NCI-H345 treated with DMSO at 0.1 percent for 48 hours (cell line): ENCODE measurements around the gene MAST1.
"Not testable (repeated sequence)": the region's sequence is repeated elsewhere in the genome, so short reads cannot be mapped to it uniquely, and the experiment has no call there.

ENCODE experiments used
- DNase-seq: peaks from one replicate; lab custom pipeline; 2025; ENCODE audit not compliant: unreplicated experiment; lab: John Stamatoyannopoulos, UW

MAST1 gene

DNA sequence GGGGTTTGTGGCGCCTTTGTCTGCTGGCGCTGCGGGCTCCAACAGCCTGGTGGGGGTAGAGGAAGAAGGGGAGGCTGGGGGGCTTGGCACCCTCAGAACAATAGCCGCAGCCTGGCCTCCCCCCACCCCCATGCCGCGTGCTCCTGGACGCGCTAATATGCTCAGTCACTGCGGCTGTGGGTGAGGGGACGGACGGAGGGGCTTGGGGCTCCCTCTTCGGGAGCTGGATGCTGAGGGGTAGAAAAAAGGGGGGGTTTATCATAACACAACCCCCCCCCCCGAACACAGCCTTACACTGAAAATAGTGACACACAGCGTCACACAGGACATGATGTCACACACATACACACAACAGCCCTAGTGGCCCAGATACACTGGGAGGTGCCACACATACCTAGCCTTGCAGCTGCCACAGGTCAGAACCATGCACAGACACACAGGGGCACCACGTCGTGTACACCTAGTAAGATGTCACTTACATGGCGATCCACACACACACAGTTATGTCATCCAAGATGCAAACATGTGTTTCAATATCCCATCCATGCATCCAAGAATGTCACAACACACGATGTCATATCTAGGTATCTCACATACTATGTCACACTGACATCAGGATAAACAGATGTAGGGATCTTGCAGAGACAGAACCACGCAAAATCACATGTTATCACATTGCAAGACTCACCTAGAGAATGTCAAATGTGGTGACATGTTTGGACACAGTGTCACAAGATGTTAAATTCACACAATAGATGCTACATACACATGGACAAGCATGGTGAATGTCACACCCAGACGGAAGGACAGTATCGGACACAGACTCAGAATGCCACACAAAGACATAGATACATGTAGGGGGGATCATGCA is 806 bp downstream of the MAST1 start:
- DNase-seq = no peak

DNA sequence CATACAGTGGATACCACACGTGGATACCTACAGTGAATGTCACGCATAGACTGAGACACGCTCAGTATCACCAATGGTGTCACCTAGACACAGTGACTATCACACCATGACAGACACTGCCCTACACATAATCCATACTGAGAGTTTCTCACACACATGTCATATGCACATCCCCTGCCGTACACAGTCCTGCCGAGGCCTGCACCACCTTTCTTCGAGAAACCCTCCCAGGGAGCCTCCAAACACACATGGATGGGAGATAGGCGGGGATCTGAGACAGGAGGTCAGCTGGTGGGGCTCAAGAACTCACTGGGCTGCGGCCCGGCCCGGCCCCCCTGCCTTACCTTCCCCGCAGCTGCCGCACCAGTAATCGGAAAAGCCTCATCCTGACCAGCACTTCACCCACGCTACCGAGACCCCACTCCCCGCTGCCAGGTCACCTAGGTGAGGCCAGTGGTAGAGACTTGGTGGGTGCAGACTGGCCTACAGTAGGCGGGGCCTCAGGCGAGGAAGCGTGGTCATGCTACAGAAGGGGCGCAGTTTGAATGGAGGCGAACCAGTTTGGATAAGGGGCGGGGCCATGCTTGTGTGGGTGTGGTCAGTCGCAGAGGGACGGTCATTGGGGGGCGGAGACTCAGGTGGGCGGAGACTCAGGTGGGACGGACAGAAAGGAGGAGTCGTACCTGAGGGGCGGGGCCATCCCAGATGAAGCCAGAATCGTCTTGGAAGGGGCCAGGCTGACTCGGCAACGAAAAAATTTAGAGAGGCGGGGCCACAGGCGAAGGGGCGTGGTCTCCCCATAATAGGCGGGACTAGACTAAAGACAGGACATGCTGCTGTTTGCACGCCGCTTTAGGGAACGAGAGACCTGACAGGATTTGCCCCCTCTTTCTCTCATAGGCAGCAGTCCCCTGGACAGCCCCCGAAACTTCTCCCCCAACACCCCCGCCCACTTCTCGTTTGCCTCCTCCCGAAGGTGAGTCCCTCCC is 2.1 kb downstream of the MAST1 start:
- DNase-seq = no peak

DNA sequence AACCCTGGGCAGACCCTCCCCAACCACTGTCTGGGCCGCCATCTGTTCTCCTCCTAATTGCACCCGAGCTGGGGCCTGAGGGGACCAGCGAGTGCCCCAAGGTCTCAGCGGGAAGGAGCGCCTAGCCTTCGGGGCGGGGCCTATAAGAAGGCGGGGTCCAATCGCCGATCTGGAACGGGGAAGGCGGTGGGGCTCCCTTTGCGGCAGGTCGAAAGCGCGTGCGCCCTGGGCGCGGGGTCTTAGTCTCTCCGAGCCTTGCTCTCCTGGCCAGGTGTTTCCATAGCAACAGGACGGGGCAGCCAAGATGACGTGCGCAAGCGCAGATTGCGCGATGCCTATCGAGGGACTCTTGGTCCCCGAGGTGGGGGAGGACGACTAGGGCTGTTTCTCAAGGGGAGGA is 2.8 kb downstream of the MAST1 start:
- DNase-seq = no peak

DNA sequence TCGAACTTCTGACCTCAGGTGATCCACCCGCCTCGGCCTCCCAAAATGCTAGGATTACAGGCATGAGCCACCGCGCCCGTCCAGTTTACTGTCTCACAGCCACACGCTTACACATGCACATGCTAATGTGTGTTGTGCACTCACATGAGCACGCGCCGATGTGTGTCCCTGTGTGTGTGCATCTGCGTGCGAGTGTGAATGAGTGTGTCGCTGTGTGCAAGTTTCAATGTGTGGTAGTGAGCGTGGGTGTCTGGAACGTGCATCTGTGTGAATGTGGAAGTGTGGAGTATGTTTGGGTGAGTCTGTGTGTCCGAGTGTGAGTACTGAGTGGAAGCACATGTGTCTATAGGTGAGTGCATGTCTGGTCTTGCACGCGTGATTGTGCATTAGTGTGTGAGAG is 4.2 kb downstream of the MAST1 start:
- no peak for DNase-seq

DNA sequence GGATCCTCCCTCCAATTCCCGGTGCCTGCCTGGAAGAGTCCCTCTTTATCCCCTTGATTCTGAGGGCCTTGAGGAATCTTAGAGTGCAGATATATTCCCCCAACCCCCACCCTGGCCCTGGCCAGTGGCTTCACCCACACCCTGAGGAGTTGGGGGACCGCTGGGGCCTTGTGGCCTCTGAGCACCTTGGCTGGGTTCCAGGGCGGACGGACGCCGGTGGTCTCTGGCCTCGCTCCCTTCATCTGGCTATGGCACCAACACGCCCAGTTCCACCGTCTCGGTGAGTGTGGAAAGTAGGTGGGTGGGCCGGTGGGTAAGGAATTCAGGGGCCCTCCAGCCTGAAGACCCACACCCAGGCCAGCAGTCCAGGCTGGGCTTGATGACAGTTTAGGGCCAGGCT is 5.0 kb downstream of the MAST1 start:
- no peak for DNase-seq

DNA sequence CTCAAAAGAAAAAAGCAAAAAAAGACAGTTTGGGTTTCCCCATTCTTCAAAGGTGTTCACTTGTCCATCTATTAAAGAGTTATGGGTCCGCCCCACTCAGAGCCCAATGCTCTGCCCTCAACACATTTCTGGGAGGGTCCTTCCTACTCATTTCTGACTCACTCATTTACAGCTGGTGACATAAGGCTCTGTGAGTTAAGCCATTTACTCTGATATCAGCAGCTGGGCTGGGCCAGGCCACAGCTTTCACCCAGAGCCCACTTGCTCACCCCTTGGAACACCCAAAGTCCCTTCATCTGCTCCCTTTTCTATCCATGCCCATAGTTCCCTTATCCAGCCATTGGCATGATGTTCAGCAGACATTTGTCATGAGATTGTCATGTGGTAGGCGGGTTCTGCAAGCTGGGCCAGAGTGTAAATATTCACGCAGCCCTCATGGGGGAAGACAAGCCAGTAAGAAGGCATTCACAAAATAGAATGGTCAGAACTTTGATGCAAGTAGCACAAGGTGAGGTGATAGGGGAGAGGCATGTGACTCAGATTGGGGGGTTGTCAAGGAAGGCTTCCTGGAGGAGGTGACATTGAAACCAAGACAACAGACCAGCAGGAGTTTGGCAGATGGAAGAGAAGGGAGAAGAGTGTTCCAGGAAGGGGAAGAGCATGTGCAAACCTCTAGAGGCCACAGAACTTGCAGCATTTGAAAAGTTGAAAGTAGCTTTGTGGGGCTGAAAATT is 5.9 kb downstream of the MAST1 start:
- no peak for DNase-seq

DNA sequence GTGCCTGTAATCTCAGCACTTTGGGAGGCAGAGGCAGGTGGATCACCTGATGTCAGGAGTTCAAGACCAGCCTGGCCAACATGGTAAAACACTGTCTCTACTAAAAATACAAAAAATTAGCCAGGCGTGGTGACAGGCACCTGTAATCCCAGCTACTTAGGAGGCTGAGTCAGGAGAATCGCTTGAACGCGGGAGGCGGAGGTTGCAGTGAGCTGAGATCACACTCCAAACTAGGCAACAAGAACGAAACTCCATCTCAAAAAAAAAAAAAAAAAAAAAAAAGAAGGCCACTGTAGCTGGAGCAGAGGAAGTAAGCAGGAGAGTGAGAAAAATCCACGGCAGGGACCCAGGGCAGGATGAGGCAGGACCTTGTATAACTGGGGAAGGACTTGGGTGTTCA is 8.3 kb downstream of the MAST1 start:
- not testable (repeated sequence) for DNase-seq

DNA sequence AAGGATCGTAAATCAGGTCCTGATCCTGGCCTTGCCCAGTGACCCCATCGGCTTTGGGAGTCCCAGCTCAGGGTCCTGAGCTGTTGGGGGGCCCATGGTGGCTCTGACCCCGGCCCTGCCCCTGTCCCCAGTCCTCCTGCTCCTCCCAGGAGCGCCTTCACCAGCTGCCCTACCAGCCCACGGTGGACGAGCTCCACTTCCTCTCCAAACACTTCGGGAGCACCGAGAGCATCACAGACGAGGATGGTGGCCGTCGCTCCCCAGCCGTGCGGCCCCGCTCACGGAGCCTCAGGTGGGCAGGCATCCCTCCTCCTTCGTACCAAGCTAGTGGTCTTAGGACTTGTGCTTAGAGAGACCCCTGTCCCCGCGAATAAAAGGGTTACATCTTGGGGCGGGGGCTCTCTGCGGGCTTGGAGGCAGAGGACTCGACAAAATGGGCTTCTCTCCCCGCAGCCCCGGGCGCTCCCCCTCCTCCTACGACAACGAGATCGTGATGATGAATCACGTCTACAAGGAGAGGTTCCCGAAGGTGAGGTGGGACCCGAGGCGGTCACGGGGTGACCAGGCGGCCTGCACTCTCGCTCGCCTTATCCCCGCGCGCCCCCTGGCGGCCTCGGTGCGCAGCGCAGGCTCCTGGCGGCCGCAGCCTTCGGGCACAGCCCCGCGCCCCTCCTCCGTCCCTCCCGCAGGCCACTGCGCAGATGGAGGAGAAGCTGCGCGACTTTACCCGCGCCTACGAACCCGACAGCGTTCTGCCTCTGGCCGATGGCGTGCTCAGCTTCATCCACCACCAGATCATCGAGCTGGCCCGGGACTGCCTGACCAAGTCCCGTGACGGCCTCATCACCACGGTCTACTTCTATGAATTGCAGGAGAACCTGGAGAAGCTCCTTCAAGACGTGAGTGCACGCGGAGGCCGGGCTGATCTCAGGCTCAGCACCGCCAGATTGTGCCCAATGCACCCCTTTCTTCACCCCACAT is 9.1 kb downstream of the MAST1 start:
- DNase-seq = no peak

DNA sequence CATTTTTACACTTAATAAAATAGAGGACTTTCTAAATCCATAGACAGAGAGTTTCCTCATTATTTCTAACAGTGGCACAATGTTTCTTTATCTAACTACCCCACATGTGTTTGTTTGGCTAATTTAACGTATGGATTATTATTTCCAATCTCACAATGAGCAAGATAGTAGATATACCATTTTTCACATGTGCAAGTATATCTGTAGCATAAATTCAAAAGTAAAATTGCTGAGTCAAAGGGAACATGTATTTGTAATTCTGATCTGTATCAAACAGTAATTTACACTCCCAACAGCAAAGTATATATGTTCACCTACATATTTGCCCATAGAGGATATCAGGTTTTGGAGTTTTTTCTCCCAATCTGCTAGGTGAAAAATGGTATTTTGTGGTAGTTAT is 18.3 kb downstream of the MAST1 start:
- DNase-seq = no peak

DNA sequence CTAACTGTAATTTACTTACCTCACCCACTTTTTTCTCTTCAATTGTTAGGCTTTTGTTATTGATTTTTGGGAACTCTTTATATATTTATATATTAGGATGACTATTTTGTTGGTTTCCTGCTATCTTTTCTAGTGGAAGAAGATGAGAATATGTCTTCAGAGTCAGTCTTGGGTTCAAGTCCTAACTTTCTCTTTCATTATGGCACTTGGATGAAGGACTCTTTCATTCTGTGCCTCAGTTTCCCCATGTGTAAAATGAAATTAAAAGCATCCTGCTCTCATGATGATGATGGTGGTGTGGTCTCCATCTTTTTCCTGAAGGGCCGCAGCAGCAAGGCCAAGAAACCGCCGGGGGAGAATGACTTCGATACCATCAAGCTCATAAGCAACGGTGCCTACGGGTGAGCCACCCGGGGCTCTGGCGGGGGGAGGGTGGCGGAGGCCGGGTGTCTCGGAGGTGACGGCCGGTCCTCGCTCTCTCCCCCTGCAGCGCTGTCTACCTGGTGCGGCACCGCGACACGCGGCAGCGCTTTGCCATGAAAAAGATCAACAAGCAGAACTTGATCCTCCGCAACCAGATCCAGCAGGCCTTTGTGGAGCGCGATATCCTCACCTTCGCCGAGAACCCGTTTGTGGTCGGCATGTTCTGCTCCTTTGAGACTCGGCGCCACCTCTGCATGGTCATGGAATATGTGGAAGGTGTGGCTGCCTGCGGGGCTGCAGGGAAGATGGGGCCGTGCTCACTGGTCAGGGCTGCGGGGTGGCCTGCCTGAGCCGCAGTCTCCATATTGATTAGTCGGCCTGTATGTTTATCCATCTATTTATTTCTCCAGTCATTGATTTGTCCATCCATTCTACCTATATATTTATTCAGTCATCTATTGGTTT is 20.0 kb downstream of the MAST1 start:
- no peak for DNase-seq

DNA sequence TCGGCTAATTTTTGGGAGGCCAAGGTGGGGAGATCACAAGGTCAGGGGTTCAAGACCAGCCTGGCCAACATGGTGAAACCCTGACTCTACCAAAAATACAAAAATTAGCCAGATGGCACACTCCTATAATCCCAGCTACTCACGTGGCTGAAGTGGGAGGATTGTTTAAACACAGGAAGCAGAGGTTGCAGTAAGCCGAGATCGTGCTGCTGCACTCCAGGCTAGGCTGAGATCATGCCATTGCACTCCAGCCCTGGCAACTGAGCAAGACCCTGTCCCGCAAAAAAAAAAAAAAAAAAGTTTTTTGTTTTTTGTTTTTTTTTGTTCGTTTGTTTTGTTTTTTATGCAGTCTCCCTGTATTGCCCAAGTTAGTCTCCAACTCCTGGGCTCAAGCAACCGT is 21.2 kb downstream of the MAST1 start:
- DNase-seq = no peak

DNA sequence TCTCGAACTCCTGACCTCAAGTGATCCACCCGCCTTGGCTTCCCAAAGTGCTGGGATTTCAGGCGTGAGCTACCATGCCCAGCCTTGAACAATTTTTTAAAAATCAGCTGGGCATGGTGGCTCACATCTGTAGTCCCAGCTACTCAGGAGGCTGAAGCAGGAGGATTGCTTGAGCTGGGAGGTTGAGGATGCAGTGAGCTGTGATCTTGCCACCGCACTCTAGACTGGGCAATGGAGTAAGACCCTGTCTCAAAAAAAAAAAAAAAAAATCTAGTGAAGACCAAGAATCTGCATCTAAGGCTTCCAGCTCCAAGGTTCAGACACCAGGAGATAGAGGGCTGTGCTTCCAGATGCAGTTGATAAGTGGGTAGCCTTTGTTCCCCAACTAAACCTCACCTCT is 25.8 kb downstream of the MAST1 start:
- no peak for DNase-seq

DNA sequence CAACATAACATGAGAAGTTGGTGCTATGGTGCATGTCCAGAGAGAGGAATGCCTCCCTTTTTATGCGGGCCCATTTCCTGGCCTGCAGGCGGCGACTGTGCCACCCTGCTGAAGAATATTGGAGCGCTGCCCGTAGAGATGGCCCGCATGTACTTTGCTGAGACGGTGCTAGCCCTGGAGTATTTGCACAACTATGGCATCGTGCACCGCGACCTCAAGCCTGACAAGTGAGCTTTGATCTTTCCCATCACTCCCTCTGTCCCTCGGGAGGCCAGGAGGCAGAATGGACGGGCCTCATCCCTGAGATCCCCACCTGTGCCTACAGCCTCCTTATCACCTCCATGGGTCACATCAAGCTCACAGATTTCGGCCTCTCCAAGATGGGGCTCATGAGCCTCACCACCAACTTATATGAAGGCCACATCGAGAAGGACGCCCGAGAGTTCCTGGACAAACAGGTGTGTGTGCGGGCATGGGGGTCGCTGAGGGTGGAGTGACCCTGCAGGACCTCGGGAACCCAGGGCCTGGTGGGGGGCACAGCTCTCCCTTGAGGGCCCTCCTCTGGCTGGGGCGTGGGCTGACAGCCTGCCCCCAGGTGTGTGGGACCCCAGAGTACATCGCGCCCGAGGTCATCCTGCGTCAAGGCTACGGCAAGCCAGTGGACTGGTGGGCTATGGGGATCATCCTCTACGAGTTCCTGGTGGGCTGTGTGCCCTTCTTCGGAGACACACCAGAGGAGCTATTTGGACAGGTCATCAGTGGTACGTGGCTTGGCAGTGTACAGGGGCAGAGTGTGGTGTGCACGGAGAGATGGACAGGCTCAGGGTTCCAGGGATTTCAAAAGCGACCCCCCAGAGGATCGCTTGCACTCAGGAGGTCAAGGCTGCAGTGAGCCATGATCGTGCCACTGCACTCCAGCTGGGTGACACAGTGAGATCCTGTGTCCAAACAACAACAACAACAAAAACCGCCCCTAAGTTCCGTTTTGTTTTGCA is 26.7 kb downstream of the MAST1 start:
- no peak for DNase-seq

DNA sequence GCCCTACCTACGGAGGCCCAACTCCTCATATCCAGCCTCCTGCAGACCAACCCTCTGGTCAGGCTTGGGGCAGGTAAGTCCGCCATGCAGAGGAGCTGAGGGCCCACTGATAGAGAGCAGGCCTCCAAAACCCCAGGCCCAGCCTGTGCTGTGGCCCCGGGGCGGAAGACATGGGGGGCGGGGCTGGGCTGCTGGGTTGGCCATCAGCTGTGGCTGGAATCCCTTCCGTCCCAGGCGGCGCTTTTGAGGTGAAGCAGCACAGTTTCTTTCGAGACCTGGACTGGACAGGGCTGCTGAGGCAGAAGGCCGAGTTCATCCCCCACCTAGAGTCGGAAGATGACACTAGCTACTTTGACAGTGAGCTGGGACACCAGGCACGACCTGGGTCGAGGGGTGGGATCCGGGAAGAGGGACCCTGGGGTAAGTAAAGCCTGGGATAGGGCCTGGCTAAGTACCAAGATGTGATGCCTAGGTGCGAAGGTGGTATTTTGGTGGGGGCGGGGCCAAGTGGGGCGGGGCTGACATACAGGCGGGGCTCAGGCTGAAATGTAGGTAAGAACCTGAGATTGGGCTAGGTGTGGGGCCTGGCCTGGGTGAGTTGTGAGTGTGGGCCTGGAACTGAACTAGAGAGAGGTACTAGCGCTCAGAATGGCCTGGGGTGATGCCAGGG is 27.6 kb downstream of the MAST1 start:
- DNase-seq = no peak

DNA sequence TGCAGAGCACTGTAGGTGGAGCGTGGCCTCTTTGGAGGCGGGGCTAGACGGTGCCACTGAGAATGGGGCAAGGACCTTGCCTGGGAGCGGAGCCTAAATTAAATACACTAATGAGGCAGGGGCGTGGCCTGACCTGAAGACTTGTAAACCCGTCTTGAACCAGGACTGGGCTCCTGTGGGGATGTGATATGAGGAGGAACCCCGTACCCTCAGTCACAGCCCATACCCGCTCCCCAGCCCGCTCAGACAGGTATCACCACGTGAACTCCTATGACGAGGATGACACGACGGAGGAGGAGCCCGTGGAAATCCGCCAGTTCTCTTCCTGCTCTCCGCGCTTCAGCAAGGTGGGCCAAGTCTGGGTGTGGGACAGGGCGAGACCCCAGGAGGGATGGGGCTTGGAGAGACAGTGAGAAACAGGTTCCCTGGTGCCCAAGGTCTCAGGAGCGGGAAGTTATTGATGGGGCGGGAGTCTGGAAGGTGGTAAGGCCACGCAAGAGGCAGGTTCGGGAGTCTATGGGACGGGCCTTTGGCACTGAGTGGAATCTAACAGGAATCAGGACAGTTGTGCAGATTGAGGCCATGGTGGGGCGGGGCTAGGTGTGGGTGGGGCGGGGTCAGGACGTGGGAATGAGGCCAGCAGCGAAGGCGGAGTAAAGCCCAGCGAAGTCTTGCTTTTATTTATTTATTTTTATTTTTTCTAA is 28.3 kb downstream of the MAST1 start:
- no peak for DNase-seq
